ENCODE measurements around the gene UCP3.

UCP3 gene

DNA sequence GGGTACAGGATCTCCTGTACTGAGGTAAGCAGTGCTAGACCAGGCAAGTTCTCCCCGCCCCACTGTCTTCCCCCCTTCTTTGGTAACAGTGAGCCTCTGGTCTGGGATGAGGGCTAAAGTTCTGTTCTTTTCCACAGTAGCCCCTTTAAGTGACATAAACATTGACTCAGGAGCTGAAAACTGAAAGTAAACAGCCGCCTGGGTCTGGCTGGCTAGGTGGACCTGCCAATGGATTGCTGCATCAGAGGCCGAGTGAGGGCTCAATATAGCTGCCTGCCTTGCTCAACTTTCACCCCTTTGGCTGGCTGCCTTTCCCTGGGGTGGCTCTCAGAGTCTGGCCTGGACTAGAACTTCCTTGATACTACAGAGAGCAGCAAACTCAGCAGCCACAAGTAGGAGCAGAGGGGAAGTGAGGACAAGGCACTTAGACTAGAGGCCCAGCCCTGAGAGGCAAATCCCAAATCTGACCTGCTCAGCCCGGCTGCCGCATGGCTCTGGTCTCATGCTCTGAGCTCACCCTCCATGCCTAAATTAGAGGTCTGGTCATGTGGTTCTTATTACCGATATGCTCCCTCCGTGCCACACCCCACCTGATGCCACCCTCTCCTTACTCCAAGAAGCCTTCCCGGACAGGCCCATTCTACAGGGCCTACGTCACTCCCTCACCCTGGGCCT, 9.6 kb upstream of the UCP3 start:
- DNase-seq (ENCODE audit: low spot score), result no peak

DNA sequence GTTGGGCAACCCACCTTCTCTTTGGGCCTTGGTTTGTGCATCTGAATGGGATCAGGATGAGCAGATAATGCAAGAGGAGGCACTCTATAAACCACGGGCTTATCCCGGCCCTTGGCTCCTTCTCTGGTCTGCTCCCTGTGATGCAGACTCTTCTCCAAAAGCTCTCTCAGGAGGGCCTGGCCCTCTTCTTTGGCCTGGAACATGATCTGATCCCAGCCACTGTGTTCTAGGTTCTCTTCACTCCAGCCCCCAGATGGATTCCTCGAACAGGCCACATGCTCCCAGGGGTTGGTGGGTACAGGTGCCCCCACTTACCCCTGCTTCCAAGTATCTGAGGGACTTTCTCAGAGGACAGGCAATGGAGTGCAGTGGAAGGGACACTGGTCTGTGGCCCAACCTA, 8.7 kb upstream of the UCP3 start:
- DNase-seq (ENCODE audit: low spot score), result no peak

DNA sequence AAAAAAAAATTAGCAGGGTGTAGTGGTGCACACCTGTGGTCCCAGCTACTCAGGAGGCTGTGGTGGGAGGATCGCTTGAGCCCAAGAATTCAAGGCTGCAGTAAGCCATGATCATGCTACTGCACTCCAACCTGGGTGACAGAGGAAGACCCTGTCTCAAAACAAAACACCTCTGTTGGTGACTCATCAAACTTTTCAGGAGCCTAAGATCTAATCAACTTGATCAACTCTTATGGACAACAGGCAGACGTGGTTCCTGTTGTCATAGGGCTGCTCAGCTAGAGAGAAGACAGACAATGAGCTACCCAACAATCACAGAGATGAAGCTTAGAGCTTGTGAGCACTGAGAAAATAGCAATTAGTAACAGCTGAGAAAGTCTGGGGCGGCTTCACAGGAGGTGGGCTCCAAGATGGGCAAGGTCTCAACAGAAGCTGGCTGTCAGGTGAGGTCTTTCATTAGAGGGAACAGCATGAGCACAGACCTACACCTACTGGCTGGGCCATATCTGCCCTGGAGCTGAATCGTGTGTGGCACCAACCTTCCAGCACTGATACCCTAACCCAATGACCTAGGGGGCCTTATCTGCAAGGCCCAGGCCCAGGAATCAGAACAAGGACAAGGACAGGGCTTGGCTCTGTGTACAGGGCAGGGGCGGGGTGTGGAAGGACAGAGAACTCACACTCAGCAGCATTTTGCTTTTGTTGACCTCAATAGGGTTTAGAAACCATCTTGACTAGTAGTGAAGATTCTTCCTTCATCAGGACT, 7.2 kb upstream of the UCP3 start:
- no peak for DNase-seq (ENCODE audit: low spot score)

DNA sequence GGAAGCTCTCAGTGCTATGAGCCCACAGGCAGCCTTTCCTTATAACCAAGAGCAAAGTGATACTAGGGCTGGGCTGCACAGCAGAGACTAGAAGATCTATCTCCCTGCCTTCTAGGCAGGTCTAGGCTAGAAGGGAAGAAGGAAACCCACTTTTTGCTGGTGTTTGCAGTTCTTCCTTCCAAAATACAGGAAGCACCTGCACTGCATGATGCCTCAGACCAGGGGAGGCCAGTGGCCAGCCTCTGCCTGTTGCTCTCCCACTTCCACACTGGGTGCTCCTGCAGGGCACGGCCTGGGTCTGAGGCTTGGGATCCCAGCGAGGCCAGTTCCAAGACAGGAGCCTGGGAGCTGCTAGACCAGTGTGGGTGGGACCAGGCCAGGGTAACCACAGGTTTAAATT, 6.0 kb upstream of the UCP3 start:
- DNase-seq (ENCODE audit: low spot score), result no peak

DNA sequence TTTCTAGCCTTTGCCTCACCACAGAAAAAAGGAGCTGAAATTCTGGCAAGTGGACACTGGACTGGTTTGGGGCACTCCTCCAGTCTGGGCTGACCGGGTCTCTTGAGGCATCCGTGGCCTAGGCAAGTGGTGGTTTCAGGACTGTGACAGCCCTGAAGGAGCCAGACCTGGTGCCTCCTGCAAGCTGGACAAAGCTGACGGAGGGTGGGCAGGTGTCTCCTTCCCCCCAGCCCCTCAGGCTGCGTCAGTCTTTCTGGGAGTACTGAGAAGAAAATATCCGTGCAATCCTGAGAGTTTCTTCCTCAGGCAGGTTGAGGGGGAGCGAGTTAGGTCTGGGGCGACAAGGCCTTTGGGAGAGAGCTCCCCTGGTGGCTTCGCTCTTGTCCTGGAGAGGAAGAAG, 4.3 kb upstream of the UCP3 start:
- no peak for DNase-seq (ENCODE audit: low spot score)

DNA sequence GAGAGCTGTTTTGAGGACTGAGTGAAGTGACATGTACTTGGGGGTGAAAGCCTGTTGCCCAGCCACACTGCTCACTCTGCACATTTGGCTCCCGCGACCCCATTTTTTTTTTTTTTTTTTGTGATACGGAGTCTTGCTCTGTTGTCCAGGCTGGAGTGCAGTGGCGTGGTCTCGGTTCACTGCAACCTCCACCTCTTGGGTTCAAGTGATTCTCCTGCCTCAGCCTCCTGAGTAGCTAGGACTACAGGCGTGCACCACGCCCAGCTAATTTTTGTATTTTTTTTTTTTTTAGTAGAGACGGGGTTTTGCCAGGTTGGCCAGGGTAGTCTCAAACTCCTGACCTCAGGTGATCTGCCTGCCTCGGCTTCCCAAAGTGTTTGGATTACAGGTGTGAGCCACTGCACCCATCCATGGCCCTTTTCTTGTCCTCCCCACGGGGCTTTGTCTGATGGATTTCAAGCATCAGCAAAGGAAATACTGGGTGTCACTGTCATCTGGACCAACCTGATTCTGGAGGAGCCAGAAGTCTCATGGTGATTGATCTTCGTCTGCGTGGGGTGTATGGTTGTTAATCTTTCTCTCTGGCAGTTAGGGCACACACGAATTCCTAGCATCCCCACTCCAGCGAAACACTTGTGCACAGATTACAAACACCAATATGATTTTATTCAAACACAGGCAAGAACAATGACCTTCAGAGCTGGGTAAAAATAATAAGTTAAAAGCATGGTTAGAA, 3.4 kb upstream of the UCP3 start:
- no peak for DNase-seq (ENCODE audit: low spot score)

DNA sequence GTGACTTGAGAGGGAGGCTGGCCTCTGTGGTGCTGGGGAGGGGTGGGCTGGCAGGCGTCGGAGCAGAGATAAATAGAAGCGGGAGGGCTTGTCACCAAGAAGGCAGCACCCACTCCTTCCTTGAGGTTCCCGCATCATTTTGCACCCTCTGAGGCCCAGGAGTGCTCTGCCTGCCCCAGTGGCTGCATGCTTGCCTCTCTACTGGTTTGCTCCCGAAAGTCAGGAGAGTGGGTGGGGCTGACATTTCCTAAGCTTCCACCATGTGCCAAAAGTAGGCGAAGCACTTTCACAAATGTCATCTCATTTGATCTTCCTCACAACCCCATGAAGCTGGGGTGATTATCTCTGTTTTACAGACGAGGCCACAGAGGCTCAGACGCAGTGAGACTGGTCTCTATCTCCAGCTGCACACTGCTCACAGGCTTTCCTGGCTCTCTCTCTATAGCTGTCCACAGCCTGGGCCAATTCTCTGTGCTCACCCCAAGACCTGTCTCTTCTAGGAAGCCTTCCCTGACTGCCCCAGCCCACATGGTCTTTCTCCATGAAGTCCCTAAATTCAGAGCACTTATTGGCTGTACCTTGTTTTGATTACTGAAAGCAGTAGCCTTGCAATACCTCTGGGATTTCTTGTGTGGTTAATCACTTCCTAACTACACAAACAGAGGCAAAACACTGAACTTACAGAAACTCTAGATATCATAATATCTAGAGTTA, 2.6 kb upstream of the UCP3 start:
- DNase-seq (ENCODE audit: low spot score), result no peak

DNA sequence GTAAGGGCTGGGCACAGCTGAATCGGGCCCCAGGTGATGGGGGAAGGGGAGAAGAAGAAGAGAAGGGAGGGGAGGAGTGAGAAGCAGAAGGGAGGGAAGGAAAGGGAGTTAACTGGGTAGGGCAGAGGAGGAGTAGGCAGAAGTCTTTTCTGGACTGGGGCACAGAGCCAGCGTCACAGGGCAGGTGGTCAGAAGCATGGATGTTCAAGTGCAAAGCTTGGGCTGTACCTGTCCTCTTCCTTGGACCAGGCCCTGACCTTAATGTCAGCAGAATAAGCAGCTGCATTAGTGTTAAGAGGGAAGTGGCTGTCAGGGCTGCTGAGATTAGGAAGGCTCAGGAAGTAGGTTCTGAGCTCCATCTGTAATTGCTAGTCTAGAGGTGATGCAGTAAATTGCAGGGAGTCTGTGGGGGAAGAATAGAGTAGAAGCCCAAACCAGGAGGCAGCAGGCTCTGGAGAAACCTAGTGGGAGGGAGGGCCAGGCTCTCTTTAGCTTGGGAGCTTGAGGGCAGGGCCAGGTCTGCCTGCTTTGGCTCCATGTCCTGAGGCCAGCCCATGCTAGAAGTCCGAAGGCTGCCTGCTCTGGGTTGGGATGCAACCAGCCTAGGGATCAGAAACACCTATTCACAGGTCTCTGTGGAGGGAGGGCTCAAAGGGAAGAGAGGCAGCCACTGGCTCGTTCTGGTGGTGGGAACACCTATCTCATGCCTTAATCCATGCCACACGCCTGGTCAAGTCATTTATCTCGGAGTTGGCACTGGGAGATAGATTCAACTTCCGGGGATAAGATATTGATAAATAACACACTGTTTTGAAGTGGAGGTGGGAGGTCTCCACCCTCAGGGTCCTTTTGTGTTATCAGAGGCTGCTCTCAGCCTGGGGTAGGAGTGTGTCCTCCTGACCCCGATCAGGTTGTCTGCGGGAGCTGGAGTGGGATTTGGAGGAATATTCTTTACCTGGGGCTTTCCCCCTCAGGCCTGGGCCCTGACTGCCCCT, 1.7 kb upstream of the UCP3 start:
- no peak for DNase-seq (ENCODE audit: low spot score)

DNA sequence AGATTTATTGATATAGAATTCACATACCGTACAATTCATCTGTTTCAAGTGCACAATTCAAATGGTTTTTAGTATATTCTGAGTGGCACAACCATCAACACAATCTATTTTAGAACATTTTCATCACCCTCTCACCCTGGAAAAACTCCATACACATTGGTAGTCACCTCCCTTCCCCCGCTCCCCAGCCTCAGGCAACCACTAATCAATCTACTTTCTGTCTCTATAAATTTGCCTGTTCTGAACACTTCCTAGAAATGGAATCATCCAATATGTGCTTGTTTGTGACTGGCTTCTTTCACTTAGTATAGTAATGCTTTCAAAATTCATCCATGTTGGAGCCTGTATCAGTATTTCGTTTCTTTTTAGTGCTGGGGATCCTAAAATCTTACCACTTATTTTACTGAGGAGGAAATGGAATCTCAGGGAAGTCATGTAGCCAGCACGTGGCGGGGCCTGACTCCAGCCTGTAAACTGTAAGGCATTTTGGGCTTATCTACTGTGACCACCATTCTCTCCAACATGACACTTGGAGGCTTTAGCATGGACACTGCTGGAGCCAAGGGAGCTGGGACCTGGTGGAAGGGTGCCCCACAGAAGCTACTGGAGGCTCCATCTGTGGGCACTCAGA, 905 bp upstream of the UCP3 start:
- DNase-seq (ENCODE audit: low spot score), result no peak

DNA sequence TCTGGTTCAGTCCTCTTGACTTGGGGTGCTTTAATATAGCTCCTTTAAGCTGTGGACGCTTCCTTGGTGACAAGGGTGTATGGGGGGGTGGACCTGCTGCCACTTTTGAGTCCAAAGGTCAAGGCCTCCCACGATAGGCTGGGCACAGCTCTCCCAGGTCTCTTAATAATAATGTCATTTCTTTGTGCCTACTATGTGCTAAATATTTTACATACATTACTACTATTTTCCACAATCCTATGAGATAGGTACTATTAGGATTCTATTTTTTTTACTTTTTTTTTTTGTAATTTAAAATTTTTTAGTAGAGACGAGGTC, 304 bp upstream of the UCP3 start:
- no peak for DNase-seq (ENCODE audit: low spot score)

DNA sequence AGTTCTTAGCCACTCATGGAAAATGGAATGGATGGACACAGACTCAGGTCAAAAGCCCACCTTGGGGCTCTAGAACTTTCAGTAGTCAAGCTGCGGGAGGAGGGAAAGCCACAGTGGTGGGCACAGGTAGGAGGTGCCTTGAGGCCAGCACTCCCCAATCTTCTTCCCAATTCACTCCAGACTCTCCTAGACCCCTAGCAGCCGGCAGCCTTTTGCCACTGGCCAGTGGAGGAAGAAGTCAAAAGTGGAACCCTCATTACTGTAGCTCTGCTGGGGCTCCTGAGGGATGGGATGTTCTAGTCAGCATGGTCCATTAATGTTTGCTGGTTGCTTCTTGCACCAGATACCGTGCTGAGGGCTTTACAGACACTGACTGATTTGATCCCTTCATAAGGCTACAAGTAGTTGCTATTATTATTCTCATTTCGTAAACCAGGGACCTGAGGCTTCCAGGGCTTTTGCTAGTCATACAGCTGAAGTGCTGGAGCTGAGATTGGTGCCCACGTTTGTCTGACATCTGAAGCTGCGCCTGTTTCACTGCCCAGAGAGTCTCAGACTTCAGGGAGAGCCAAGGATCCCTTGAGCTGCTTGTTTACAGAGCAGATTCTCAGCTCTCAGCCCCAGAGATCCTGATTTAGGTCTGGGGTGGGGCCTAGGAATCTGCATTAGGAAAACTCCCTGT, 1.1 kb downstream of the UCP3 start:
- DNase-seq (ENCODE audit: low spot score), result no peak

DNA sequence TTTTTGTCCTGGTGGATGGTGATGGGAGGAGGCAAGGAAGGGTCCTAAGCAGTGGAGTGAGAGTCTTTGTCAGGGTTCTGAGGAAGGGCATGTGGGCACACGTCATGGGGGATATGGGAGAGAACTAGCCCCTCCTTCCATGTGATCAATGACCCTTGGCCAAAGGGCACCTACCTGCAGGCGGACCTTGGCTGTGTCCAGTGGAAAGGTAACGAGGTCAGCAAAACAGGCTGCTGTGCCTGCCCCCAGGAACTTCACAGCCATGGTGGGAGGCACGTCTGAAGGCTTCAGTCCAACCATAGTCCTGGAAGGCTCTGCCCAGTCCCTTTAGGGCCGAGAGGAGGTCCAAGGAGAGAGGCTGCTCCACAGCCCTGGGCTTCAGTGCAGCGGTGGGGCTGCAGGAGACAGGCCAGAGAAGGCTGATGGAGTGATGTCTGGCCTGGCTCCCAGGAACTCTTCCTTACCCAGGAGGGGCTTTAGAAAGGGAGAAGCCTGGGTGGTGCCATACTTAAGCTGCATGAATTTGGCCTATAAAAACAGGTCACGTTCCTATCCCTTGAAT, 2.1 kb downstream of the UCP3 start:
- DNase-seq (ENCODE audit: low spot score), result no peak

DNA sequence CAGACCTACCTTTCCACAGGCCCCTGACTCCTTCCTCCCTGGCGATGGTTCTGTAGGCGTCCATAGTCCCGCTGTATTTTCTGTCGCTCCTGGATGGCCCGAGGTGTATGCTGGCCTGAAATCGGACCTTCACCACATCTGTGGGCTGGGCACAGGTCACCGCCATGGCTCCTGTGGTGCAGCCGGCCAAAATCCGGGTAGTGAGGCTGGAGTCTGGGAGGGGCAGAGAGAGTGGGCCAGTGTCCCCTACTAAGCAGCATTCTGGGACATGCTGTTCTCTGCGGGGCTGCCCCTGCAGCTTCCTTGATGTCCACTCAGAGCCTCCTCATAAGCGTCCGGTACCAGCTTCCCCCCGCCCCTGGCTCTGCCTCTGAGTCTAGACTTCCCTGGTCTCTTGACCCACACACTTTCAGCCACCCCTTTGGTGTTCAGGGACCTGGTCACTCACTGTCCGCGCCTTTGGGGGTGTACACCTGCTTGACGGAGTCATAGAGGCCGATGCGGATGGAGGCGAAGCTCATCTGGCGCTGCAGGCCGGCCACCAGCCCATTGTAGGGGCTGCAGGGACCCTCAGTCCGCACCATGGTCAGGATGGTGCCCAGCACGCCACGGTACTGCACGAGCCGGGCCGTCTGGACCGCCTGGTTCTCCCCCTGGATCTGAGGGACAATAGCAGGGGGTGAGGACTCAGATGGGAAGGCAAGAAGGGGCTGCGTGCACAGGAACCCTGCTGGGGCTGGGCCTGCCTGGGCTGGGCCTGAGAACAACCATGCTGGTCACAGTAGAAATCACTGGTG, 3.0 kb downstream of the UCP3 start:
- DNase-seq (ENCODE audit: low spot score), result no peak

DNA sequence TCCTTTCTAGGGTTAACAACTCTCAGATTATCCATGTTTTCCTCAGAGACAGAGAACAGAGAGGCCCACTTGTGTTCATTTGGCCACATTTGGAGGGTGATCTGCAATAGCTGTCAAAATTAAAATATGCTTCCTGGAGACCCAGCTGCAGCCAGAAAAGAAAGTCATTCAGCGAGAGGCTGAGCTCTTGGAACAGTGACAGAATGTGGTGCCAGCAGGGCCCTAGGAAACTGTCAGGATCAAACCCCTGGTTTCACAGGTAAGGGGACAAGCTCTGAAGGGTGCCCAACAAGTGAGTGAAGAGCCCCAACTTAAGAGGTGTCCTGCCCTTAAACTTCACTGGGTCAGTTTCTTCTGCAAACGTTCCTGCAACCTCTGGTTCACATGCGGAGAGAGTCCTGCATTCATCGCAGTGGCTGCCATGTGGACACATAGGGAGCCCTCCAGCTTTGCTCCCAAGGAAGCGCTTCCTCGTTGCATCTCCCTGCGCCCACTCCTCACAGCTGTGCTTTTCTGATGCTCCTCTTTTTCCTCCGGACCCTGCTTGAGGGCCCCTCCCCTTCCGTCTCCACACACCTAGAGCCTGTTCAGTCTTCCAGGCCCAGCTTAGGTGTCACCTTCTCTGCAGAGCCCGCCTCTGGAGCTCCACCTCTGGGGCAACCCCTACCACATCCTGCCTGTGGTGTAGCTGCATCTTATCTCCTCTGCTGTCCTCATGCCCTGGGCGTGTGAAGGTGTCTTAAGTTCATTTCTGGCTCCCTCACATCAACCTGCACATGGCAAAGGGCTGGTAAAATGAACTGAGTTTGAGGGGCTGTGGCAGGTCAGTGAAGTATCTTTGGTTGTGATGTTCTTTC, 3.9 kb downstream of the UCP3 start:
- no peak for DNase-seq (ENCODE audit: low spot score)

DNA sequence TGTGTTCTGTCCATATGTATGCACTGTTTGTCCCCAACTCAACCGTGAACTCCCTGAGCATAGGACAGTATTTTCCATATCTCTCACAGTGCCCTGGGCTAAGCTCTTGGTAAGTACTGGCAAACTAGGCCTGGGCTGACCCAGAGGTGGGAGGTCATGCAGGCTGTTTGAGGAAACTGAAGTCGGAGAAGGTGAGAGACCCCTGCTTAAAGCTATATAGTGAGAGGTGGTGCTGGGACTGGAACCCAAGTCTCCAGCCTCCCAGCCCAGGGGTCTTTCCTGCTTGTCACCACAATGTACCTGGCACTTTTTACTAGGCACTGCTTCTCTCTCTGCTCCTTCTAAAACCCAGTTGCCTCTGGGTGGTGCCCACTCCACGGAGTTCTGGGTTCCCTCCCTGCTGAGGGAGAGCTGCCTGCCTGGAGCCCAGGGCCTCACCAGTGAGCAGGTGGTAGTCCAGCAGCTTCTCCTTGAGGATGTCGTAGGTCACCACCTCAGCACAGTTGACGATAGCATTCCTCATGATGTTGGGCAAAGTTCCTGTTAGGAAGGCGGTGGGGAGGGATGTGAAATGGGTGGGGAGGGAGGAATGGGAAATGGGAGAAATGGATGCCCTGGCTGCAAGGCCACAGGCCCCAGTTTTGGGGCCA, 4.7 kb downstream of the UCP3 start:
- no peak for DNase-seq (ENCODE audit: low spot score)

DNA sequence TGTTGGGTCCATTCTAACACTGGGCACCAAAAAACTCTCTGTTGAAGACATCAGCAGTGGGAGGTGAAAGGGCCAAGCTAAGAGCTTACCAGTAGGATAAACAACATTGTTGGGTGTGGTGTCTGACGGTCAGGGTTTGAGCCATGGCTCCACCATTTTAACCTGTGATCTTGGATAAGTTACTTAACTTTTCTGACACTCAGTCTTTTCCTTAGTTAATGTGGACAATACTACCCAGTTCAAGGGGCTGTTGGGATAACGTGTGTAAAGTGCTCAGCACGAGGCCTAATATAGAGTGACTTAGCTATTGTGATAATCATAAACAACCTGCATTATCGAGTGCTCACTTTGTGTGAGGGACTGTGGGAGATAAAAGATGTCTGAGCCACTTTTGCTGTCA, 6.1 kb downstream of the UCP3 start:
- DNase-seq (ENCODE audit: low spot score), result no peak

DNA sequence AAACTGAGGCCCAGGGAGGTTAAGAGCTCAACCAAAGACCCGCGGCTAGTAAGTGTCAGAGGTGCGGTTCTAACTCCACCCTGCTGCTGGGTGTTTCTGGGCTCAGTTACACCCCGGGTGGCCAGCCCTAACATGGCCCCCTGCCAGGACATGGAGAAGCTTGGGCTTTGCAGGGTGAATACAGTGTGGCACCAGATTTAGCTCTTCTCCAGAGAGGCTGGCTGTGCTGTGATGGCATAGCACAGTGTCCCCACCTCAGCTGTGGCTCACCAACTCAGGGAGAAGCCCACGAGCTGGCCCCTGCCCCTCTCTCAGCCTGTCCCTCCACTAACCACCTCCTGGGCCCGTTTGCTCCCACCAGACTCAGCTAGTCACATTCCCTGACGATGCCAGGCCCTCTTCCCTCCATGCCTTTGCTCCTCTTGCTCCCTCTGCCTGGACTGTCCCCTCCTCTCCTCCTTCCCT, 7.0 kb downstream of the UCP3 start:
- DNase-seq (ENCODE audit: low spot score), result no peak
